HG03060 (cell line): Measurements from ENCODE around the gene TIMM13.

Experiments used
- ATAC-seq: cut with Tn5 transposase; IDR thresholded peaks from one replicate; pipeline ENCODE4 v1.9.1; 2021; ENCODE audit warnings: low read depth, moderate number of reproducible peaks; ENCODE audit not compliant: unreplicated experiment

Gene TIMM13

GRCh38 chr19:2387367-2388288 lies 39.8 kb downstream of the TIMM13 start:
- ATAC-seq, result no peak

- no peak for ATAC-seq
Observed at GRCh38 chr19:2385053-2385721, 42.2 kb downstream of the TIMM13 start.

- ATAC-seq, result no peak
Observed at GRCh38 chr19:2382530-2383222, 44.7 kb downstream of the TIMM13 start.

GRCh38 chr19:2381148-2381820 lies 46.1 kb downstream of the TIMM13 start:
- no peak for ATAC-seq

- no peak for ATAC-seq
Observed at GRCh38 chr19:2380567-2380966, 46.8 kb downstream of the TIMM13 start.

- no peak for ATAC-seq
Observed at GRCh38 chr19:2376784-2377519, 50.4 kb downstream of the TIMM13 start.
